ENCODE results near the gene CD163.
A peak's percentile ranks its signal among the peaks of the same experiment; 100 is the strongest.
"Not testable (repeated sequence)": the region's sequence is repeated elsewhere in the genome, so short reads cannot be mapped to it uniquely, and the experiment has no call there.

Gene CD163

DNA sequence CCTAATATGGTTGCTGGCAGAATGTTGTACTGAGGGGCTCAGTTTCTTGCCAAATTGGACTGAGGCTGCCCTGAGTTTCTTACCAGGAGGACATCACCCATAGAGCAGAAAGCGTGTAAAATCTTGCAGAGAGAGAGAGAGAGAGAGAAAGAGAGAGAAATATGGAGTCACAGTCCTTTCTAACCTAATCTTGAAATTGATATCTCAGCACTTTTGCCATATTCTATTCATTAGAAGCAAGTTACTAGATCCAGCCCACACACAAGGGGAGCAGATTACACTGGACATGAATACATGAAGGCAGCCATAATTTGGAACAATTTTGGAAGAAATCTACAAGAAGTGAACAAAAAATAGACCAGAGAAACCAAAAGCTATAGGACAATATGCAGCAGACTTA, 55.5 kb downstream of the CD163 start:
- DNase-seq = no peak

DNA sequence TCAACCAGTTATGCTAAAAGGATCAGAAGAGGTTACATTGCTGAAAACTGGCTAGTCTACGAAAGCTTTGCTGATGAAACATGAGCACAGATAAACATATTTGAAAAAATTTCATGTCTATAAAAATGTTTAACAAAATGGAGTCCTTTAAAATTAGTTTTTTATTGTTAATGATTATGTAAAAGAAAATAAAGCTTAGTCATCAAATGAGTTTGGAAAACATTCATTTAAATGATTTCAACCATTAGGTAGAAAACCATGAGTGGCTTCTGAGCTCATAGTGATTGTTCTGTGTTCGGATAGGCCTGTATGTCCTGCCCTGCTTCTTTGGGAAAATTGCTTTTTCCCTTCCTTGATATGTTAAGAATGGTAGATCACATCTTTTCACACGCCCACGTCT, 59.0 kb downstream of the CD163 start:
- DNase-seq = no peak

- peak; percentile 18 to 89 (median 64) for DNase-seq
These were observed 59.5 kb downstream of the CD163 start, which contains the start of gene CD163L1 for GRCh38 chr12:7444076-7444475. TSS of gene CD163L1 (minus strand) at chr12:7444153. CDS start at chr12:7444127, 26 bp downstream.

DNA sequence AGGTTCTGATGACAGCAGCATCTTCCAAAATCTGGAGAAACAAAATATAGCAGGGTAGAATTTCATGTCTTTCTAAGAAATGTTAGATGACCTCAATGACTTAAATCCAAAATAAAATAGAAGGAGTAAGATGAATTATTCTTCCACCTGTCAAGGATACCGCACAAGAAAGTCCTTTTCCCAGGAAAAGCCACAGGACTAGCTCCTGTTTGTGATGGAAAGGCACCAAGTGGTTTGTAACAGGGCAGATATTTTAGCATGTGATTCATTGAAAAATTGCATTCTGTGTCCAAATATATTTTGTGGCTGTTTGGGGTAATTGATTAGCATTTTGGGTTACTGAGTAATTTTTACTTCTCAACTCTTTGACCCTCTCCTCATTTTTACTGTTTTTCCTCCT, 62.4 kb downstream of the CD163 start:
- no peak for DNase-seq

GRCh38 chr12:7439579-7440505, 63.7 kb downstream of the CD163 start:
- DNase-seq = peak; percentile 65 to 82 (median 70)

- peak in 1 of 4 experiments; percentile 22 for DNase-seq
These were observed 65.1 kb downstream of the CD163 start for GRCh38 chr12:7438291-7438995.

DNA sequence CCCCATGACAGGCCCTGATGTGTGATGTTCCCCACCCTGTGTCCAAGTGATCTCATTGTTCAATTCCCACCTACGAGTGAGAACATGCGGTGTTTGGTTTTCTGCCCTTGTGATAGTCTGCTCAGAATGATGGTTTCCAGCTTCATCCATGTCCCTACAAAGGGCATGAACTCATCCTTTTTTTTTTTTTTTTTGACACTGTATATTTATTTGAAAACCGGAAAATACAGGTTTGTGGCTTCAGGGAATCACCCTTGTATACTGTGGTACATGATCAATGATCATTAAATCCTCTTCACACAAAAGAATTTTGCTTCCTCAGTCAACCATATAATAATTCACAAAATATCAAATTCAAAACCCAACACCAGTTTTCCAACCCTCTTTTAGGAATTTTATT, 66.1 kb downstream of the CD163 start:
- DNase-seq = not testable (repeated sequence)

DNA sequence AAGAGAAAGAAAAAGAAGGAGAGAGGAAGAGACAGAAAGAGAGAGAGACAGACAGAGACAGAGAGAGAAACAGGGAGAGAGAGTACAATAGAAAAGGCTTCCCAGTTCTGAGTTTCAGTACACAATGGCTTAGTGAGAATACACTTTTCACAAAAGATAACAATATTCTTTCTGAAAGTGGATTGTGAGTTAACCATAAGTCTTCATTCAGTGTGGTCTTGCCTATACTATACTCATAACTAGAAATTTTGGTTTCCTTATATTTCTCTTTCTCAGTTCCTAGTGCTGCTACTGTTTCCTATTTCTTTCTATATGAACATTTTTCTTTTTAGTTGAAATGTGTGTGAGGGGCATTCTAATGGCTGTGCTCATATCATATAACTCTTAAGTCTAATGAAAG, 68.9 kb downstream of the CD163 start:
- no peak for DNase-seq

- no peak for DNase-seq
These were observed 70.2 kb downstream of the CD163 start for GRCh38 chr12:7433276-7433822.

DNA sequence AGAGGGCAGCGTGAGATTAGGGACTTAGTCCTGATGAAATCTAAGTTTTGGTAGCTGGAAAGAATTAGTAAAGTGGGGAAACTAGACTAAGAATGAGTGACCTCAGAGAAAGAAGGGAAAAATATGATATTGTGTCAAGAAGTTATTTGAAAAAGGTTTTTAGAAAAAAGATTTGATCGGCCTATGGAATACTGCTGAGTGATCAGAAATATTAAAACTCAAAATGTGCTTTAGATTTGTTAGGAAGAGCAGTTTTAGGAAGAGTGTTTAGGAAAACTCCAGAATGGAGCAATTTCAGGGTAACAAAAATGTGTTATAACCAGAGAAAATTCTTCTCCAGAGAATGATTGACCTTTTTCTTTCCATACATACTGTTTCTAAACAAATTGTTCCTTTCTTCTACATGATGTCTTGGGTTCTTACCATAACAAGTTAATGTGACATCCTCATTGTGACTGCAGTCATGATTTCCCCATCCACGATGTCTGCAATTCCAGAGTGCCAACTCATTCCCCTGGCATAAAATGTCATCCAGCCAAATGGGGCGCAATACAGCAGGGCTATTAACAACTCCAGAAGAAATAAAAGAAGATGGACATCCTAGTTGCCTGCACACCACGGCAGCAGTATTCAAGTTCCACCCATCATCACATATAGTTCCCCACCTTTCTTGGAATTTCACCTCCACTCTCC, 71.4 kb downstream of the CD163 start:
- no peak for DNase-seq
